WTC11 (cell line): ENCODE measurements around the gene RPL36AL. TPM values are rescaled to one million over a fixed set of nuclear protein-coding genes. Genes with fewer than 3 reads are reported as not detected.

Experiments
- CREM ChIP-seq: sonication (generic); formaldehyde crosslinking; IDR thresholded peaks from 2 replicates; pipeline ENCODE4 v1.8.1; 2022; ENCODE audit warnings: mild to moderate bottlenecking, missing genetic modification reagents, moderate library complexity
- EMX1 ChIP-seq: fragments of 250-450 bp; sonication (Bioruptor Pico); IDR thresholded peaks from 2 replicates; pipeline ENCODE4 v1.8.0; 2021; ENCODE audit warnings: mild to moderate bottlenecking
- ETV6 ChIP-seq: sonication (generic); formaldehyde crosslinking; IDR thresholded peaks from 2 replicates; pipeline ENCODE4 v1.8.1; 2022; ENCODE audit warnings: mild to moderate bottlenecking, missing genetic modification reagents
- JAZF1 ChIP-seq: fragments of 250-450 bp; sonication (Bioruptor Pico); IDR thresholded peaks from 2 replicates; pipeline ENCODE4 v1.9.0; 2021; ENCODE audit warnings: moderate library complexity, mild to moderate bottlenecking, inconsistent platforms
- NFATC4 ChIP-seq: fragments of 250-450 bp; sonication (Bioruptor Pico); IDR thresholded peaks from 2 replicates; pipeline ENCODE4 v1.9.0; 2021; ENCODE audit warnings: mild to moderate bottlenecking
- RELA ChIP-seq: sonication (generic); formaldehyde crosslinking; IDR thresholded peaks from 2 replicates; pipeline ENCODE4 v1.8.1; 2022; ENCODE audit warnings: missing genetic modification reagents, mild to moderate bottlenecking, borderline replicate concordance
- ZNF121 ChIP-seq: sonication (generic); formaldehyde crosslinking; IDR thresholded peaks from 2 replicates; pipeline ENCODE4 v1.8.0; 2023; ENCODE audit warnings: missing genetic modification reagents
- ZNF671 ChIP-seq: fragments of 250-450 bp; sonication (Bioruptor Pico); IDR thresholded peaks from 2 replicates; pipeline ENCODE4 v1.8.0; 2021; ENCODE audit warnings: mild to moderate bottlenecking
- total RNA-seq: library from RNA; stranded (reverse); gene quantifications from 3 replicates; pipeline ENCODE4 v1.2.3, GENCODE V29; 2021
- TF ChIP-seq, protein P1 (sequence below): fragments of 250-450 bp; sonication (Bioruptor Pico); IDR thresholded peaks from 2 replicates; pipeline ENCODE4 v1.8.0; 2021; ENCODE audit warnings: mild to moderate bottlenecking
- TF ChIP-seq, protein P2 (sequence below): sonication (generic); formaldehyde crosslinking; IDR thresholded peaks from 2 replicates; pipeline ENCODE4 v1.8.0; 2022; ENCODE audit warnings: missing genetic modification reagents
- TF ChIP-seq, protein P3 (sequence below): fragments of 250-450 bp; sonication (Bioruptor Pico); IDR thresholded peaks from 2 replicates; pipeline ENCODE4 v1.9.0; 2021; ENCODE audit warnings: mild to moderate bottlenecking, borderline replicate concordance
- TF ChIP-seq, protein P4 (sequence below): fragments of 250-450 bp; sonication (Bioruptor Pico); conservative IDR thresholded peaks from 2 replicates; pipeline ENCODE4 v1.9.0; 2021; ENCODE audit warnings: mild to moderate bottlenecking
- TF ChIP-seq, protein P5 (sequence below): sonication (generic); formaldehyde crosslinking; conservative IDR thresholded peaks from 2 replicates; pipeline ENCODE4 v1.8.1; 2022; ENCODE audit warnings: mild to moderate bottlenecking, missing genetic modification reagents
- TF ChIP-seq, protein P6 (sequence below): sonication (generic); formaldehyde crosslinking; IDR thresholded peaks from 2 replicates; pipeline ENCODE4 v1.8.0; 2022; ENCODE audit warnings: mild to moderate bottlenecking, missing genetic modification reagents
- TF ChIP-seq, protein P7 (sequence below): sonication (generic); formaldehyde crosslinking; IDR thresholded peaks from 2 replicates; pipeline ENCODE4 v1.8.1; 2022; ENCODE audit warnings: mild to moderate bottlenecking, missing genetic modification reagents, moderate library complexity, borderline replicate concordance

Gene RPL36AL
- total RNA-seq, 1 experiment from 2014 or later: 212 TPM

DNA sequence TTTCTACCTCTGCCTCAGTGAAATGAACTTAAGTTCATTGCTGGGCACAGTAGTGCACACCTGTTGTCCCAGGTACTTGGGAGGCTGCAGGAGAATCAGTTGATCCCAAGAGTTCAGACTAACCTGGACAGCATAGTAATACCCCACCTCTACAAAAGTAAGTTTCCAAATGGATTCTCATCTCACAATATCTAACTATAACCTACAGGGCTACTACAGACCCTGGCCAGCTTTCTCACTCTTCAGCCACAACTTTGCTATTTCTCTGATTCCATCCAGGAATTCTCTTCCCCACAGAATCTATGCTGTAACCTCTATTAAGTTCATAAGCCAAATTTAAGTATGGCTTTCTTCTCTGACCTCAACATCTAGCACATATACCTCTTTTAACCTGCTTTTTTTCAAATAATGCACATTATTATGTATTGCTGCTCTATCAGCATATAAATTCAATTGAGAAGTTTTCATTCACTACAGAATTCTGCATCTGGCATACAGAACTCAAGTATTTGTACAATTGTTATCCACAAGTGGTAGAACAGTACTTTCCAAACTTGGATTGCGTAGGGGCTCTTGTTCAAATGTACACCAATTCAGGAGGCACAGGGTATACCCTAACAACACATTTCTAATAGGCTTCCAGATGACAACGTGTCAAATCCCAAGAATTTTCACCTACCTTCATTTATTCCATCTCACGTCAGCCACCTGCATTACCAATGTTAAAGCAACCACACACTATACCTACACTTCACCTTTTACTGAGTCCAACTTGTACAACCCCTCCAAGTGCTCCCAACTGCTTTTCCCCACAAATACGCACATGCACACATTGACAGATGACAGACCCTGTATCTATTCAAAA is 38.1 kb downstream of the RPL36AL start (continued):
- TF ChIP-seq, protein P1, sequence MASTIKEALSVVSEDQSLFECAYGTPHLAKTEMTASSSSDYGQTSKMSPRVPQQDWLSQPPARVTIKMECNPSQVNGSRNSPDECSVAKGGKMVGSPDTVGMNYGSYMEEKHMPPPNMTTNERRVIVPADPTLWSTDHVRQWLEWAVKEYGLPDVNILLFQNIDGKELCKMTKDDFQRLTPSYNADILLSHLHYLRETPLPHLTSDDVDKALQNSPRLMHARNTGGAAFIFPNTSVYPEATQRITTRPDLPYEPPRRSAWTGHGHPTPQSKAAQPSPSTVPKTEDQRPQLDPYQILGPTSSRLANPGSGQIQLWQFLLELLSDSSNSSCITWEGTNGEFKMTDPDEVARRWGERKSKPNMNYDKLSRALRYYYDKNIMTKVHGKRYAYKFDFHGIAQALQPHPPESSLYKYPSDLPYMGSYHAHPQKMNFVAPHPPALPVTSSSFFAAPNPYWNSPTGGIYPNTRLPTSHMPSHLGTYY (CRISPR knock-in tag): peak; percentile 97
- TF ChIP-seq ETV6 (CRISPR knock-in tag): no peak
- TF ChIP-seq EMX1 (CRISPR knock-in tag): peak; percentile 96; the same call in 1 of the 2 replicates
- no peak for TF ChIP-seq JAZF1
- TF ChIP-seq ZNF671 (CRISPR knock-in tag): peak; percentile 93
- TF ChIP-seq, protein P2, sequence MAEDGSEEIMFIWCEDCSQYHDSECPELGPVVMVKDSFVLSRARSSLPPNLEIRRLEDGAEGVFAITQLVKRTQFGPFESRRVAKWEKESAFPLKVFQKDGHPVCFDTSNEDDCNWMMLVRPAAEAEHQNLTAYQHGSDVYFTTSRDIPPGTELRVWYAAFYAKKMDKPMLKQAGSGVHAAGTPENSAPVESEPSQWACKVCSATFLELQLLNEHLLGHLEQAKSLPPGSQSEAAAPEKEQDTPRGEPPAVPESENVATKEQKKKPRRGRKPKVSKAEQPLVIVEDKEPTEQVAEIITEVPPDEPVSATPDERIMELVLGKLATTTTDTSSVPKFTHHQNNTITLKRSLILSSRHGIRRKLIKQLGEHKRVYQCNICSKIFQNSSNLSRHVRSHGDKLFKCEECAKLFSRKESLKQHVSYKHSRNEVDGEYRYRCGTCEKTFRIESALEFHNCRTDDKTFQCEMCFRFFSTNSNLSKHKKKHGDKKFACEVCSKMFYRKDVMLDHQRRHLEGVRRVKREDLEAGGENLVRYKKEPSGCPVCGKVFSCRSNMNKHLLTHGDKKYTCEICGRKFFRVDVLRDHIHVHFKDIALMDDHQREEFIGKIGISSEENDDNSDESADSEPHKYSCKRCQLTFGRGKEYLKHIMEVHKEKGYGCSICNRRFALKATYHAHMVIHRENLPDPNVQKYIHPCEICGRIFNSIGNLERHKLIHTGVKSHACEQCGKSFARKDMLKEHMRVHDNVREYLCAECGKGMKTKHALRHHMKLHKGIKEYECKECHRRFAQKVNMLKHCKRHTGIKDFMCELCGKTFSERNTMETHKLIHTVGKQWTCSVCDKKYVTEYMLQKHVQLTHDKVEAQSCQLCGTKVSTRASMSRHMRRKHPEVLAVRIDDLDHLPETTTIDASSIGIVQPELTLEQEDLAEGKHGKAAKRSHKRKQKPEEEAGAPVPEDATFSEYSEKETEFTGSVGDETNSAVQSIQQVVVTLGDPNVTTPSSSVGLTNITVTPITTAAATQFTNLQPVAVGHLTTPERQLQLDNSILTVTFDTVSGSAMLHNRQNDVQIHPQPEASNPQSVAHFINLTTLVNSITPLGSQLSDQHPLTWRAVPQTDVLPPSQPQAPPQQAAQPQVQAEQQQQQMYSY (CRISPR knock-in tag): no peak
- TF ChIP-seq, protein P3, sequence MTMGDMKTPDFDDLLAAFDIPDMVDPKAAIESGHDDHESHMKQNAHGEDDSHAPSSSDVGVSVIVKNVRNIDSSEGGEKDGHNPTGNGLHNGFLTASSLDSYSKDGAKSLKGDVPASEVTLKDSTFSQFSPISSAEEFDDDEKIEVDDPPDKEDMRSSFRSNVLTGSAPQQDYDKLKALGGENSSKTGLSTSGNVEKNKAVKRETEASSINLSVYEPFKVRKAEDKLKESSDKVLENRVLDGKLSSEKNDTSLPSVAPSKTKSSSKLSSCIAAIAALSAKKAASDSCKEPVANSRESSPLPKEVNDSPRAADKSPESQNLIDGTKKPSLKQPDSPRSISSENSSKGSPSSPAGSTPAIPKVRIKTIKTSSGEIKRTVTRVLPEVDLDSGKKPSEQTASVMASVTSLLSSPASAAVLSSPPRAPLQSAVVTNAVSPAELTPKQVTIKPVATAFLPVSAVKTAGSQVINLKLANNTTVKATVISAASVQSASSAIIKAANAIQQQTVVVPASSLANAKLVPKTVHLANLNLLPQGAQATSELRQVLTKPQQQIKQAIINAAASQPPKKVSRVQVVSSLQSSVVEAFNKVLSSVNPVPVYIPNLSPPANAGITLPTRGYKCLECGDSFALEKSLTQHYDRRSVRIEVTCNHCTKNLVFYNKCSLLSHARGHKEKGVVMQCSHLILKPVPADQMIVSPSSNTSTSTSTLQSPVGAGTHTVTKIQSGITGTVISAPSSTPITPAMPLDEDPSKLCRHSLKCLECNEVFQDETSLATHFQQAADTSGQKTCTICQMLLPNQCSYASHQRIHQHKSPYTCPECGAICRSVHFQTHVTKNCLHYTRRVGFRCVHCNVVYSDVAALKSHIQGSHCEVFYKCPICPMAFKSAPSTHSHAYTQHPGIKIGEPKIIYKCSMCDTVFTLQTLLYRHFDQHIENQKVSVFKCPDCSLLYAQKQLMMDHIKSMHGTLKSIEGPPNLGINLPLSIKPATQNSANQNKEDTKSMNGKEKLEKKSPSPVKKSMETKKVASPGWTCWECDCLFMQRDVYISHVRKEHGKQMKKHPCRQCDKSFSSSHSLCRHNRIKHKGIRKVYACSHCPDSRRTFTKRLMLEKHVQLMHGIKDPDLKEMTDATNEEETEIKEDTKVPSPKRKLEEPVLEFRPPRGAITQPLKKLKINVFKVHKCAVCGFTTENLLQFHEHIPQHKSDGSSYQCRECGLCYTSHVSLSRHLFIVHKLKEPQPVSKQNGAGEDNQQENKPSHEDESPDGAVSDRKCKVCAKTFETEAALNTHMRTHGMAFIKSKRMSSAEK (CRISPR knock-in tag): peak; percentile 13; the same call in 1 of the 2 replicates
- TF ChIP-seq, protein P4, sequence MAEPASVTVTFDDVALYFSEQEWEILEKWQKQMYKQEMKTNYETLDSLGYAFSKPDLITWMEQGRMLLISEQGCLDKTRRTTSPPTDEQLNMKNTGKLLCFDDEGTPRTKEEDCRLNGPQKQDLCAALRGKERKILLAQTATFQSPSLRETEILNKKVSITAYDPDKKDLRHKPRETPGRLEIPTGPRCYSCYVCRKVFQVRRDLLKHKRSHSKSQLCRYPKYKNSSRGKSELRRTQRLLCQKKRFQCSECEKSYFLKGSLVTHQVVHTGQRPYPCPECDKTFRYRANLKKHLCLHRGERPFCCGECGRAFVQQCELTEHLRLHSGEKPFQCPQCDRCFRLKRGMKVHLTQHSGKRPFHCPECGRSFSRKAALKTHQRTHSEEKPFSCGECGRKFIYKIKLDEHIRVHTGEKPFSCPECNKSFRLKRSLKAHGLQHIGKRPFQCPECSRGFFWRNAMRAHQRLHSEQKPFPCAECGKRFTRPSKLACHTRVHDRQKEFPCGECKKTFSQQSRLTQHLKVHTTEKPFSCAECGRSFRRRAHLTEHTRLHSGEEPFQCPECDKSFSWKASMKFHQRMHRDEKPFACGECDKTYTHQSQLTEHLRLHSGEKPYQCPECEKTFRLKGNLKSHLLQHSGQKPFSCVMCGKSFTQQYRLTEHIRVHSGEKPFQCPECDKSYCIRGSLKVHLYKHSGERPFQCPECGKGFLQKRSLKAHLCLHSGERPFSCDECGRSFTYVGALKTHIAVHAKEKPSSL (CRISPR knock-in tag): peak; percentile 95
- TF ChIP-seq ZNF121 (CRISPR knock-in tag): peak; percentile 58; the same call in 1 of the 2 replicates
- TF ChIP-seq, protein P5, sequence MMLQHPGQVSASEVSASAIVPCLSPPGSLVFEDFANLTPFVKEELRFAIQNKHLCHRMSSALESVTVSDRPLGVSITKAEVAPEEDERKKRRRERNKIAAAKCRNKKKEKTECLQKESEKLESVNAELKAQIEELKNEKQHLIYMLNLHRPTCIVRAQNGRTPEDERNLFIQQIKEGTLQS: no peak
- TF ChIP-seq, protein P6, sequence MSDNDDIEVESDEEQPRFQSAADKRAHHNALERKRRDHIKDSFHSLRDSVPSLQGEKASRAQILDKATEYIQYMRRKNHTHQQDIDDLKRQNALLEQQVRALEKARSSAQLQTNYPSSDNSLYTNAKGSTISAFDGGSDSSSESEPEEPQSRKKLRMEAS (CRISPR knock-in tag): no peak
- TF ChIP-seq, protein P7, sequence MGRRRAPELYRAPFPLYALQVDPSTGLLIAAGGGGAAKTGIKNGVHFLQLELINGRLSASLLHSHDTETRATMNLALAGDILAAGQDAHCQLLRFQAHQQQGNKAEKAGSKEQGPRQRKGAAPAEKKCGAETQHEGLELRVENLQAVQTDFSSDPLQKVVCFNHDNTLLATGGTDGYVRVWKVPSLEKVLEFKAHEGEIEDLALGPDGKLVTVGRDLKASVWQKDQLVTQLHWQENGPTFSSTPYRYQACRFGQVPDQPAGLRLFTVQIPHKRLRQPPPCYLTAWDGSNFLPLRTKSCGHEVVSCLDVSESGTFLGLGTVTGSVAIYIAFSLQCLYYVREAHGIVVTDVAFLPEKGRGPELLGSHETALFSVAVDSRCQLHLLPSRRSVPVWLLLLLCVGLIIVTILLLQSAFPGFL: peak; percentile 67; the same call in 1 of the 2 replicates
- no peak for TF ChIP-seq RELA
- no peak for TF ChIP-seq CREM (CRISPR knock-in tag)
- TF ChIP-seq NFATC4 (CRISPR knock-in tag): peak; percentile 91
